PFSK-1 (cell line): Measurements from ENCODE around the gene FZD7.

Experiments
- POLR2AphosphoS5 ChIP-seq: IDR thresholded peaks from 2 replicates; pipeline ENCODE4 v1.6.1; 2012; ENCODE audit warnings: low read depth, mild to moderate bottlenecking, control low read depth, low read length, moderate library complexity
- TF ChIP-seq, protein P1 (sequence below), 2 experiments: IDR thresholded peaks; 2 replicates each; pipeline versions ENCODE4 v1.6.1 to v1.8.0; 2011 to 2012; ENCODE audit warnings: low read depth in 2 of 2, low read length in 2 of 2, control low read depth in 1 of 2, inconsistent platforms in 1 of 2, mild to moderate bottlenecking in 1 of 2, moderate library complexity in 1 of 2; ENCODE audit not compliant: insufficient read depth in 1 of 2

GRCh38 chr2:202035941-202036372, 2.3 kb downstream of the FZD7 start:
- TF ChIP-seq, protein P1, sequence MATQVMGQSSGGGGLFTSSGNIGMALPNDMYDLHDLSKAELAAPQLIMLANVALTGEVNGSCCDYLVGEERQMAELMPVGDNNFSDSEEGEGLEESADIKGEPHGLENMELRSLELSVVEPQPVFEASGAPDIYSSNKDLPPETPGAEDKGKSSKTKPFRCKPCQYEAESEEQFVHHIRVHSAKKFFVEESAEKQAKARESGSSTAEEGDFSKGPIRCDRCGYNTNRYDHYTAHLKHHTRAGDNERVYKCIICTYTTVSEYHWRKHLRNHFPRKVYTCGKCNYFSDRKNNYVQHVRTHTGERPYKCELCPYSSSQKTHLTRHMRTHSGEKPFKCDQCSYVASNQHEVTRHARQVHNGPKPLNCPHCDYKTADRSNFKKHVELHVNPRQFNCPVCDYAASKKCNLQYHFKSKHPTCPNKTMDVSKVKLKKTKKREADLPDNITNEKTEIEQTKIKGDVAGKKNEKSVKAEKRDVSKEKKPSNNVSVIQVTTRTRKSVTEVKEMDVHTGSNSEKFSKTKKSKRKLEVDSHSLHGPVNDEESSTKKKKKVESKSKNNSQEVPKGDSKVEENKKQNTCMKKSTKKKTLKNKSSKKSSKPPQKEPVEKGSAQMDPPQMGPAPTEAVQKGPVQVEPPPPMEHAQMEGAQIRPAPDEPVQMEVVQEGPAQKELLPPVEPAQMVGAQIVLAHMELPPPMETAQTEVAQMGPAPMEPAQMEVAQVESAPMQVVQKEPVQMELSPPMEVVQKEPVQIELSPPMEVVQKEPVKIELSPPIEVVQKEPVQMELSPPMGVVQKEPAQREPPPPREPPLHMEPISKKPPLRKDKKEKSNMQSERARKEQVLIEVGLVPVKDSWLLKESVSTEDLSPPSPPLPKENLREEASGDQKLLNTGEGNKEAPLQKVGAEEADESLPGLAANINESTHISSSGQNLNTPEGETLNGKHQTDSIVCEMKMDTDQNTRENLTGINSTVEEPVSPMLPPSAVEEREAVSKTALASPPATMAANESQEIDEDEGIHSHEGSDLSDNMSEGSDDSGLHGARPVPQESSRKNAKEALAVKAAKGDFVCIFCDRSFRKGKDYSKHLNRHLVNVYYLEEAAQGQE (IDR thresholded peaks at IDR 0.05; ENCODE audit: insufficient read depth in 1 of 2, low read depth in 2 of 2, low read length in 2 of 2): no peak
- no peak for TF ChIP-seq POLR2AphosphoS5
